ENCODE data around the gene CNNM2.

DNA sequence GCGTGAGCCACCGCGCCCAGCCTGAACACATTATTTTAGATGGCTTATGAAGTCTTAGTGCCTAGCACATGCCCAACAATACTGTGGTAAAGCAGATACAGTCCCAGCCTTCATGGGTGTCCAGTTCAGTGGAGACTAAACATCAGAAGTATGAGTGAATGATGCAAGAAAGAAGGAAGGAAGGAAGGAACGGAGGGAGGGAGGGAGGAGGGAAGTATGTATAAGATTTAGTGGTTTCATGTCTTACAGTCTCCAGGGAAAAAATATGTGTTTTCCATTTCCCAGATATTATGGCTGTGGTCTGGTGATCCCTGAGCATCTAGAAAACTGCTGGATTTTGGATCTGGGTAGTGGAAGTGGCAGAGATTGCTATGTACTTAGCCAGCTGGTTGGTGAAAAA, 45.9 kb upstream of the CNNM2 start:
- TF ChIP-seq, protein P1, sequence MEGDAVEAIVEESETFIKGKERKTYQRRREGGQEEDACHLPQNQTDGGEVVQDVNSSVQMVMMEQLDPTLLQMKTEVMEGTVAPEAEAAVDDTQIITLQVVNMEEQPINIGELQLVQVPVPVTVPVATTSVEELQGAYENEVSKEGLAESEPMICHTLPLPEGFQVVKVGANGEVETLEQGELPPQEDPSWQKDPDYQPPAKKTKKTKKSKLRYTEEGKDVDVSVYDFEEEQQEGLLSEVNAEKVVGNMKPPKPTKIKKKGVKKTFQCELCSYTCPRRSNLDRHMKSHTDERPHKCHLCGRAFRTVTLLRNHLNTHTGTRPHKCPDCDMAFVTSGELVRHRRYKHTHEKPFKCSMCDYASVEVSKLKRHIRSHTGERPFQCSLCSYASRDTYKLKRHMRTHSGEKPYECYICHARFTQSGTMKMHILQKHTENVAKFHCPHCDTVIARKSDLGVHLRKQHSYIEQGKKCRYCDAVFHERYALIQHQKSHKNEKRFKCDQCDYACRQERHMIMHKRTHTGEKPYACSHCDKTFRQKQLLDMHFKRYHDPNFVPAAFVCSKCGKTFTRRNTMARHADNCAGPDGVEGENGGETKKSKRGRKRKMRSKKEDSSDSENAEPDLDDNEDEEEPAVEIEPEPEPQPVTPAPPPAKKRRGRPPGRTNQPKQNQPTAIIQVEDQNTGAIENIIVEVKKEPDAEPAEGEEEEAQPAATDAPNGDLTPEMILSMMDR (IDR thresholded peaks at IDR 0.05): no peak
- no peak for TF ChIP-seq POLR2A (IDR thresholded peaks at IDR 0.05)

All from prostate gland (tissue), 2 donors.